ENCODE measurements around the gene CLIP3.

DNA sequence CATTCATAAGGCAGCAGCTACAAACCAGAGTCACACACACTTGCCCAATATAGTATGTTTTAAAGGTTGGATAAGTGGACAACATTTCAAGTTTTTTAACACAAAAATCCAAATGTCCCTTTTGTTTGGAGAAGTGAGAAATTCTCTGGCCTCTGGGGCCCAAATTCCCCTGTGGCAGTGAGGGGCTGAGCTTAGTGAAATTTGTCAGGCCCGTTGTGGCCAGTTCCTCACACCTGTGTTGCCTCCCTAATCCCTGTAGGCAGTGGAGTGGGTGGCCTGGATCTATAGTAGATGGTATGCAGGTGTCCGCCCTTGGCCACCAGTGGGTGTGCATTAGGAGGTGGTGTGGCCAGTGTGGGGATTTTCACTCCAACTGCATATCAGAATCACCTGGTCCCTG is 28.7 kb upstream of the CLIP3 start:
- TF ChIP-seq, protein P1, sequence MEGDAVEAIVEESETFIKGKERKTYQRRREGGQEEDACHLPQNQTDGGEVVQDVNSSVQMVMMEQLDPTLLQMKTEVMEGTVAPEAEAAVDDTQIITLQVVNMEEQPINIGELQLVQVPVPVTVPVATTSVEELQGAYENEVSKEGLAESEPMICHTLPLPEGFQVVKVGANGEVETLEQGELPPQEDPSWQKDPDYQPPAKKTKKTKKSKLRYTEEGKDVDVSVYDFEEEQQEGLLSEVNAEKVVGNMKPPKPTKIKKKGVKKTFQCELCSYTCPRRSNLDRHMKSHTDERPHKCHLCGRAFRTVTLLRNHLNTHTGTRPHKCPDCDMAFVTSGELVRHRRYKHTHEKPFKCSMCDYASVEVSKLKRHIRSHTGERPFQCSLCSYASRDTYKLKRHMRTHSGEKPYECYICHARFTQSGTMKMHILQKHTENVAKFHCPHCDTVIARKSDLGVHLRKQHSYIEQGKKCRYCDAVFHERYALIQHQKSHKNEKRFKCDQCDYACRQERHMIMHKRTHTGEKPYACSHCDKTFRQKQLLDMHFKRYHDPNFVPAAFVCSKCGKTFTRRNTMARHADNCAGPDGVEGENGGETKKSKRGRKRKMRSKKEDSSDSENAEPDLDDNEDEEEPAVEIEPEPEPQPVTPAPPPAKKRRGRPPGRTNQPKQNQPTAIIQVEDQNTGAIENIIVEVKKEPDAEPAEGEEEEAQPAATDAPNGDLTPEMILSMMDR (IDR thresholded peaks at IDR 0.05): no peak
- no peak for TF ChIP-seq POLR2A (IDR thresholded peaks at IDR 0.05)

All from heart left ventricle (tissue), 13 donors.